GM18498 (cell line): ENCODE data around the gene C11orf42.

Experiments
- ATAC-seq: cut with Tn5 transposase; IDR thresholded peaks from one replicate; pipeline ENCODE4 v1.9.1; 2021; ENCODE audit warnings: mild to moderate bottlenecking, moderate library complexity; ENCODE audit not compliant: unreplicated experiment

Gene C11orf42, protein sequence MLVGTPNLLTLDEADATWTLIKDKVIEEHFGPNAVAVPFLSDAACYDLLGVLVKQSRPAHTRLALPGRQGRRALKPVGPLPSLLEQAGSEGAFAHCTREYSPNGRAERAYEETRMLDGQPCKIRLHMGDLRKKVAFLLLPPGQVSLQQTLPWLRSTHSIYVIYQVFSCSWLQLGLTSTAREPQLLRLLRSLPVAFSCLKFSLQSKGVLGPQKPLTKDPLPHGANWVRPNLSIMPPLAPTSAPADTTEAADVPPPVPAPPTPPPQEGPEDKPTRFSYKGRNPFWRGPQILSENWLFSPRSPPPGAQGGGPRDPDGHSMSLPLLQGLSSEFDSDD

GRCh38 chr11:6205366-6205765 is at the start of gene C11orf42:
Gene C11orf42 (plus strand): TSS chr11:6205557. CDS start chr11:6205616, 59 bp downstream.
- no peak for ATAC-seq

DNA sequence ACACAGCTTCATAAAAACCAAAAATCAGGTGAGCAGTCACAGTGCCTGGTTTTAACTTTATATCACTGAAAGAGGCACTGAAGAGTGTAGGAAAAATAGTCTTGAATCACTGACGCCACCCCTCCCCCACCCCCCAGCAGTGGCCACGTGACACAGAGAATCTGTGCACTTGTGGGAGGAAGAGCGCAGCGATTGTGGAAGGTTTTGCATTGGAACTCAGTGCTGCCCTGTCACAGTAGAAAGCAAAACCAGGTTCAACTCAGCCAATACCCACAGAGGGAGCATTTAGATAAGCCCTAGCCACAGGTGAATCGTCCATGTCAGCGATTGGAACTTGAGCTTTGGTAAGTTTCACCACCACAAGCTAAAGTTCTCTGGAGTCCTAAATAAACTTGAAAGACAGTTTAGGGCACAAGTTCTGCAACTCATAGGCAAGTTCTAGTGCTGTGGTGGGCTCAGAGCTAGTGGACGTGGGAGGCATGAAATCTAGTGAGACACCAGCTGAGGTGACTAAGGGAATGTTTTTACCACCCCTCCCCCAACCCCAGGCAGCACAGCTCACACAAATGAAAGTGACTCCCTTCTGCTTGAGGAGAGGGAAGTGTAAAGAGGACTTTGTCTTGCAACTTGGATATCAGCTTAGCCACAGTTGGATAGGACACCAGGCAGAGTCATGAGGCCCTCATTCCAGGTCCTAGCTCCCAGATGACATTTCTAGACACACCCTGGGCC is 48.6 kb upstream of the C11orf42 start:
- ATAC-seq = no peak

DNA sequence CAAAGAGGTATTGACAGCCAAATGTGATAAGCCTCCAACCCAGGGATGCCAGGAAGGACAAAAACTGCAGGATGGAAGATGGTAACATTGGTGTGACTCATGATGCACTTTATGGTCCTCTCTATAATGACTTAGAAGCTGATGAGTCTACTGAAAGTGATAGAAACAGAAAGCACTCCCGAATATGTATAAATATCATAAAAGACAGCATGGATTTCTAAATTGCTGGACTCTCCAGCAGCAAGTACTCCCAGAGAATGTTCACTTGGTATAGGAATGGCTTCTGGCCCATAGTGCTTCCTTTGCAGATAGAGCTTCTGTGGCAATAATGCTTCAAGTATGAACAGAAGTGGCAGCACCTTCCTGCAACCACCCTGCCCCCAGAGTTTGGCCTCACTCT is 35.1 kb upstream of the C11orf42 start, which contains the start of gene OR52B2:
TSS of gene OR52B2 (minus strand) at position 101 of the 400 bp plus-strand sequence. CDS start at position 101, 0 bp downstream.
- ATAC-seq = no peak

- no peak for ATAC-seq
Observed at GRCh38 chr11:6175440-6175839, 29.9 kb upstream of the C11orf42 start.

GRCh38 chr11:6191742-6192141 is 13.6 kb upstream of the C11orf42 start:
- ATAC-seq = no peak

- no peak for ATAC-seq
Observed at GRCh38 chr11:6194065-6194581, 11.2 kb upstream of the C11orf42 start.

DNA sequence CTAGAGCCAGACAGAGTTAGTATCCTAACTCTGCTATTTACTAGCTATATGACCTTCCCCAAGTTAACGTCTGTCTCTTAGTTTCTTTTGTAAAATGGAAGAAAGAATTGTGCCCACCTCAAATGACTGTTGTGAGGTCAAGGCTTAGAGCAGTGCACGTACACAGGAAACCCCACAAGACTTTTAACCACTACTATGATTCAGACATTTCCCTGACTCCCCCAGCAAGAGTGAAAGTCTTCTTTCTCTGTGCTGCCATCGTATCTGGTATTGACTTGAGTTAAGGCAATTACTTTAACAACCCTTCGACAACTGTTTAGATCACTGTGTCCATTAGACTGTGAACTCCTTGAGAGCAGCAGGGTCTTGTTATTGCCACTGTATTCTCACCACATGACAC is 9.0 kb upstream of the C11orf42 start:
- no peak for ATAC-seq

DNA sequence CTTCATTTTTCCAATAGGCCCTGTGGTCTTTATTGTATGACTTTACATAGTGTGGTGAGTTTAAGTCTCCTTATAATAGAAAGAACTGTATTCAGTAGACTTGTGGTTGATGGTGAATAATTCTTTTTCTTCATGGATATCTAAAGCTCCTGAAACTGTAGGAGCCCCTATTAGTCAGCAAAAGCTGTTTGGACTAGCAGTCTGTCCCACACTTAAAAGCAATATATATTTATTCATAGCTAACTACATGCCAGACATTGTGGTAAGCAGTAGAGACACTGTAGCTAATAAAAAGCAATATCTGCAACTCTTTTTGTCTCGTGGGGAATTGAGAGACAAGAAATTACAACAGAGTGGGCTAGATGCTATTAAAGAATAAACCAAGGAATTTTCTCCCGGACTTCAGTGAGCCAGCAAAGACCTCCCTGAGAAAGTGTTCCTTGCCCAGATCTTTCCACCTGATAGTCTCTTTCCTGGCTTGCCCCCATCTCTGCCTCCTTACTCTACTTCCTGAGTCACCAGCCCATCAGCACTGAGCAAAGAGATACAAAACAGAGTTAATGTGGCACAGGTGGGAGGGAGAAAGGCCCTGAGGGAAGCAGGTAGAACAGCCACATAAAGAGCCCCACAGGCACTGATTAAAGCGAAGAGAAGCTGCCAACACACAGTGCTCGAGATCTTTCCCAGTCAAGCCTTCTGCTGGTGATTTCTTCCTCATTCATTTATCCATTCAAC is 7.7 kb upstream of the C11orf42 start:
- no peak for ATAC-seq

GRCh38 chr11:6199174-6199810 is 6.1 kb upstream of the C11orf42 start, which contains the start of gene OR52W1:
Gene OR52W1 (plus strand): TSS chr11:6199224. CDS start chr11:6199224, 0 bp downstream.
- no peak for ATAC-seq

GRCh38 chr11:6200975-6201374 is 4.4 kb upstream of the C11orf42 start:
- ATAC-seq = no peak

DNA sequence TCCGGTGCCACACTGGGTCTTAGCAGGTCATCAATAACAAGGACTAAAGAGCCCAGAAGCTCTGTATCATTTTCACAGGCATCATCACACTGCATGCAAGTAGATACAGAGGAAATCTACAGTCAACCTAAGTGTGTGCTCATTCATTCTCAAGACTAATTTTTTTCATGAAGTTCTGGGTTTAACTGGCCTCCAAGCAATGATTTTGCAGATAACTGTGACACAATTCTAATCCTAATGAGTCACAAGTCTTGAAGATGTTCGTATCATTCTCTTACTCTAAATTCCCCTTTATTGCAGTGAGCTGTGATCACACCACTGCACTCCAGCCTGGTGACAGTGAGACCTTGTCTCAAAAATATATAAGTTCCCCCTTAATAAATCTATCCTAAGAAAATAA is 3.9 kb upstream of the C11orf42 start:
- no peak for ATAC-seq

DNA sequence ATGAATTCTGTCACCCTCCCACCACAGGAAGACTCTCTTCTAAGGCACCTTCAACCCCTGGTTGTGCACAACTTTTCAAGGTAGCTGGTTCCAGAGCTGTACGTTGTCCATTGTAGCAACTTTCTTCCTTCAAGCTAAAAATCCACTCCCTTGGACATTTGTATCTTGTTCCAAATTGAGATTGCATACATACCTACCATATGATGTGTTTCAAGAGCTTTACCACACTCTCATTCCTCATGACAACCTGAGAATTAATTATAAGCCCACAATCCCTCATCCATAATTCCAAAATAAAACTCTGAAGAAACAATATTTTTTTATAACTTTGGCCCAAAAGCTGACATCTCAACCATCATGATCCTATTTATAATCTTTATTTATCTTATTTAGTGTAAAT is 3.3 kb upstream of the C11orf42 start:
- no peak for ATAC-seq

DNA sequence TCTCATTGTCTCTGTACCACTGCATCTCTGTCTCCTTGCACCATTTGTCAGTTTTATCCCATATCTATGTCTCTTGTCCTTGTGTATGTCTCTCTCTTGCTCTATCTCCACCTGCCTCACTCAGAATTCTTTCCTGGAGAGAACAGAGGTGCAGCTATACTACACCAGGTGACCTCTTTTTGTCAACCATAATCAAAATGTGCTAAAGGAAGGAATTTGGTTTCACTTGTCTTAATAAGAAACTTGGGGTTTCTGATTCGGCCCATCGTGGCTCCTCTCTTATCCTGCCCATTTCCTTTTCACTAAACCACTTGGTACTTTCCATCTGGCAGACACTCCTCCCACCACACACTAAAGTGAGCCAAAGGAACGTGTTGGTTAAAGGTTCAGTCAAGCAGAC is 2.0 kb upstream of the C11orf42 start:
- peak; percentile 77 for ATAC-seq

GRCh38 chr11:6204706-6205105 is 651 bp upstream of the C11orf42 start:
- ATAC-seq = no peak

DNA sequence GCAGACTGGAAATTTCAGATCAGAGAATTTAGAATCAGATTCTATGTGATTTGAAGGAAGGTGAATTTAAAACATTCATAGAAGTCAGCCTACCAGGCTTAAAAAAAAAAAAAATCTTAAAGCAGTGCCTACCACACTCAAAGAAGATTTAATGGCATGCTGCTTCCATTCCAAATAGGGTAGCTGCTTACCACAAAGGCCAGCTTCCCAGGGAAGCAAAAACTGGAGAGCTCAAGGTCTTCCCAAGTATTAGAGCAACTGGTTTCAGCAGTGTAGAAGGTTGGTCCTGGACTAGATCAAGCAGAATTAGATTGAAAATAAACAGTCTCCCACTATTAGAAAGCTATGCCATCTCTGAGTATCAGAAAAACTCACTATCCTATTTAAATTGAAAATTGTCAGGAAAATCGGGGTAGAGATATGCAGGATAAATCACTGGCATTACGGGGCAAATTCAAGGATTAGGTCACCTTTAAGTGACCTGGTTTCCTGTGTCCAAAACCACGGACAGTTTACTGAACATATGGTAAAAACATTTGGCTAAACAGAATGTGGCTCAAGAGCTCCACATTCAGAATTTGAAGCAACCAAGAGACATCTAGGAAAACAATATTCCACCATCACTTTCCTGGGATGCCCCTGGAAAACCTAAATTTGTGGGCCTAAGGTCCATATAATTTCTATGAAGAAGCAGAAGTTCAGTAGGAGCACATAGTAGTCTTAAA is 1.3 kb downstream of the C11orf42 start:
- no peak for ATAC-seq

DNA sequence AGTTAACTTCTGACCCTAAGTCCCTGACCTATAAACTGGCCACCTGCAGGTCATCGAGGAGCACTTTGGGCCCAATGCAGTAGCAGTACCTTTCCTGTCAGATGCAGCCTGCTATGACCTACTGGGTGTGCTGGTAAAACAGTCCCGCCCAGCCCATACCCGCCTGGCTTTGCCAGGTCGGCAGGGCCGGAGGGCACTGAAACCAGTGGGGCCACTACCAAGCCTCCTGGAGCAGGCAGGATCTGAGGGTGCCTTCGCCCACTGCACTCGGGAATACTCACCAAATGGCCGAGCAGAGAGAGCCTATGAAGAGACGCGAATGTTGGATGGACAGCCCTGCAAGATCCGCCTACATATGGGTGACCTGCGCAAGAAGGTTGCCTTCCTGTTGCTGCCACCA is 4.4 kb downstream of the C11orf42 start:
- ATAC-seq = no peak

- no peak for ATAC-seq
Observed at GRCh38 chr11:6210274-6210955, 5.1 kb downstream of the C11orf42 start.

DNA sequence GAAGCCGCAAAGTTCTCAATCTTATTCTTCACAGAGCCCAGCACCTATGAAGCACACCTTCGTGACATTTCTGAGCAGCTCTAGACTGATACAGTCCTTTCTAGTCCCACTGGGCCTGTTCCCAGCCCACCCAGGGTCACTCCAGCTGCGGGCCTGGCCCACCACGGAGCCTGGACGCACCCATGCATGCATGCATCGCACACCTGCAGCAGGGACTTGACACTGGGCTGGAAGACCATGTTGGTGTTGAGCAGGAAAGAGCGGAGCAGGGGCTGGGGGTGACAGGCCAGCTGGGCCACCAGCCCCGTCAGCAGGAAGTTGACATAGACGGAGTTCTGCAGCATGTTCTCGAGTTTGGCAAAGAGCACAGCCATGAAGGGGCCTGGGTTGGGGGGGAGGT is 9.2 kb downstream of the C11orf42 start:
- ATAC-seq = no peak

DNA sequence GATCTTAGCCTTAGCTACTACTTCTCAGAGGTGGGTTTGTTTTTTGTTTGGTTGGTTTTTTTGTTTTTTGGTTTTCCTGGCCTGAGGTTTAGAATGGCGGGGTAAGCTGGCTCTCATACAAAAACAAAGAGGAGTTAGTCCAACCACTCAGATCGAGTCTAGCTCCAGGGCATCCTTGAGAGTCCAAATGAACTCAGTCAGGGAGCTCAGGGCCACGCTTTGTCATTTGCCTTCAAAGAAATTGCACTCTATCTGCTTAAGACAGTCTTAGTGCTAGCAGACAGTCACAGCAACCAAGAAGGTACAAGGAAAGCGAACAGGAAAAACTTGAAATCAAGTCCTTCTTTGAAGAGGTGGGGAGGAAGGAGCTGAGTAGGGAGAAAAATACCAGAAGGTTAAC is 11.1 kb downstream of the C11orf42 start:
- no peak for ATAC-seq

DNA sequence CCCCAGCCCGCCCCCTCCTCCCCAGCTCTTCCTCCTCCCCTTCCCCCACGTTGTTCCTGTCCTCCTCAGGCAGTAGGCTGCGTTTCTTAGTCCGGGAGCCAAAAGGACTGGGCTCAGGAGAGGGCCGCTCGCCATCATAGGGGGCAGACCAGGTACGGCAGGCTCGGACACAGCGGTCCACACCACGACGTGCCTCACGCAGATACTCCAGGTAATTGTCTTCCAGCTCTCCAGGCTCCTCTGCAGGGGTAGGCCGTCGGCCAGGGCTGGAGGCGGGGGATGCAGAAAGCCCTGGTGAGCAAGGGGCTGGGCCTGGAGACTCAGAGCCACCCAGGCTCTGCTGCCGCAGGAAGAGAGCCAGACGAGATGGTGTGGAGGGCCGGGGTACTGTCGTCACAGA is 12.4 kb downstream of the C11orf42 start:
- no peak for ATAC-seq
